Lung microvascular endothelial cell (primary cell): ENCODE measurements around the gene EFS. TPM values are rescaled to one million over a fixed set of nuclear protein-coding genes. Genes with fewer than 3 reads are reported as not detected.
"Not testable (repeated sequence)": the region's sequence is repeated elsewhere in the genome, so short reads cannot be mapped to it uniquely, and the experiment has no call there.

ENCODE experiments used
- DNase-seq, 2 donors: peaks; one replicate each; pipeline versions ENCODE4 v3.0.0 to v3.0.0-alpha.2; 2010; ENCODE audit warnings: low read depth in 2 of 2
- total RNA-seq: library from RNA; depleted of rRNA; stranded (reverse); fragments of >200 nt; gene quantifications from 2 replicates; pipeline ENCODE4 v1.2.1, GENCODE V29; 2014

EFS gene
- total RNA-seq, 1 donor from 2014 or later: not detected

DNA sequence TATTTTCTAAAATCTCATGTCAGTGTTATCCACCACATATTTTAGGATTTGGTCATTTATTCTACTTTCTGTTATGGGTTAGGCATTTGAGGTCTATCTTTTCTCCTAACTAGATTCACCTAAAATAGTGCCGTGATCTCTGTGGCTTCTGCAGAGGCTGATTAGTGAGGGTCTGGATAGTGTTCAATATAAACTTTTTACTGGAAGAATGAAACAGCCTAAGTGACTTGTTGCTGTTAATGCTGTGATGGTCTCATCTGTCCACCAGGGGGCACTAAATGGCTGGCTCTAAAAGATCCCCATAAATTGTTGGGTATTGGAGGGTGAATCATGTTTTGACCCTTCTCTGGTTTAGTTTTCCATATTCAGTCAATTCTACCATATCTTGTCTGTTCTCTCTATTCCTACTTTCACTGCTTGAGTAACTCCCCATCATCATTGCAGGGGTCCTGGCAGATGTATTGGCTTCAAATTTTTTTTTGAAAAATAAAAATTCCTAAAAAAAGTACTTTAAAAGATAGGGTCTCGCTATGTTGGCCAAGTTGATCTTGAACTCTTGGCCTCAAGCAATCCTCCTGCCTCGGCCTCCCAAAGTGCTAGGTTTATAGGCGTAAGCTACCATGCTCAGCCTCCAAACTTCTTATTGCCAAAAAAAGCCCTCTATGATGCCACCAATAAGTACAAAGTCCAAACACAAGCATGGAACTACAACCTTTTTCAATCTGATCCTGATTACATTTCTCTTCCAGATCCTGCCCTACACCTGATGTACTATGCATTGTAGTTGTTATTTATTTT, 36.8 kb downstream of the EFS start:
- DNase-seq: peak; percentile 79 to 83

DNA sequence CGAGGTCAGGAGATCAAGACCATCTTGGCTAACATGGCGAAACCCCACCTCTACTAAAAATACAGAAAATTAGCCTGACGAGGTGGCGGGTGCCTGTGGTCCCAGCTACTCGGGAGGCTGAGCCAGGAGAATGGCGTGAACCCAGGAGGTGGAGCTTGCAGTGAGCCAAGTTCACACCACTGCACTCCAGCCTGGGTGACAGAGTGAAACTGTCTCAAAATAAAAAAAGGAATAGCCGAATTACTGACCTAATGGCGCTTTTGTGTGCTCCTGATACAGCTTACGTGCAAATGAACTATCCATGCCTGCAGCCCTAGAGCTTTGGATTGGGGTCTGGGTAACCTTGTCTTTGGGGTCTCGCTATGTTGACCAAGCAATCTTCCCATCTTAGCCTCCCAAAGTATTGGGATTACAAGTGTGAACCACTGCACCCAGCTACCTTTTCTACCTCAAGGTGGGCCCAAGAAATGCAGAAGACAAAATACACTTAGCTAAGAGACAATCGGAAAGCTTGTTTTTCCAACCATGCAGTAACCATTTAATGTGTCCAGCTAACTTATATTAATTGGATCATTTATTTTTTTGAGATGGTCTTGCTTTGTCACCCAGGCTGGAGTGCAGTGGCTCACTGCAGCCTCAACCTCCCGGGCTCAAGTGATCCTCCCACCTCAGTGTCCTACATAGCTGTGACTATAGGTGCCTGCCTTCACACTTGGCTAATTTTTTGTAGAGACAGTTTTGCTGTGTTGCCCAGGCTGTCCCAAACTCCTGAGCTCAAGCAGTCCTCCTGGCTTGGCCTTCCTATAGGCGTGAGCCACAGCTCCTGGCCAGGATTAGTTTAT, 38.3 kb downstream of the EFS start:
- no peak for DNase-seq

DNA sequence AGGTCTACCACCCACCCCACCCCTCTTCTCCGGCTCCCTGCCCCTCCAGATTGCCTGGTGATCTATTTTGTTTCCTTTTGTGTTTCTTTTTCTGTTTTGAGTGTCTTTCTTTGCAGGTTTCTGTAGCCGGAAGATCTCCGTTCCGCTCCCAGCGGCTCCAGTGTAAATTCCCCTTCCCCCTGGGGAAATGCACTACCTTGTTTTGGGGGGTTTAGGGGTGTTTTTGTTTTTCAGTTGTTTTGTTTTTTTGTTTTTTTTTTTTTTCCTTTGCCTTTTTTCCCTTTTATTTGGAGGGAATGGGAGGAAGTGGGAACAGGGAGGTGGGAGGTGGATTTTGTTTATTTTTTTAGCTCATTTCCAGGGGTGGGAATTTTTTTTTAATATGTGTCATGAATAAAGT, 39.2 kb downstream of the EFS start:
- DNase-seq: not testable (repeated sequence)

- no peak for DNase-seq
Measured at GRCh38 chr14:23324993-23325392, 40.0 kb downstream of the EFS start.

DNA sequence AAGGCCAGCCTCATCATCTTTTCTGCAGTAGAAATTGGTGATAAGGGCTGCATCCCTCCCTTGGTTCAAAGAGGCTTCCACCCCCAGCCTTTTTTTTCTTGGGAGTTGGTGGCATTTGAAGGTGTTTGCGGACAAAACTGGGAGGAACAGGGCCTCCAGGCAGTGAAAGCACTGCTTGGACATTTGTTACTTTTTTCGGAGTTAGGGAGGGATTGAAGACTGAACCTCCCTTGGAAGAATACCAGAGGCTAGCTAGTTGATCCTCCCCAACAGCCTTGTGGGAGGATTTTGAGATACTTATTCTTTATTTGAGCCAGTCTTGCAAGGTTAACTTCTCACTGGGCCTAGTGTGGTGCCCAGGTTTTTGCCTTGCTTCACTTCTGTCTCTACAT, 40.5 kb downstream of the EFS start:
- no peak for DNase-seq

GRCh38 chr14:23323838-23324454, 41.0 kb downstream of the EFS start:
- DNase-seq: no peak

GRCh38 chr14:23322568-23323517, 42.1 kb downstream of the EFS start:
- DNase-seq: no peak

GRCh38 chr14:23321572-23322547, 43.1 kb downstream of the EFS start:
- DNase-seq: peak; percentile 48 to 56

DNA sequence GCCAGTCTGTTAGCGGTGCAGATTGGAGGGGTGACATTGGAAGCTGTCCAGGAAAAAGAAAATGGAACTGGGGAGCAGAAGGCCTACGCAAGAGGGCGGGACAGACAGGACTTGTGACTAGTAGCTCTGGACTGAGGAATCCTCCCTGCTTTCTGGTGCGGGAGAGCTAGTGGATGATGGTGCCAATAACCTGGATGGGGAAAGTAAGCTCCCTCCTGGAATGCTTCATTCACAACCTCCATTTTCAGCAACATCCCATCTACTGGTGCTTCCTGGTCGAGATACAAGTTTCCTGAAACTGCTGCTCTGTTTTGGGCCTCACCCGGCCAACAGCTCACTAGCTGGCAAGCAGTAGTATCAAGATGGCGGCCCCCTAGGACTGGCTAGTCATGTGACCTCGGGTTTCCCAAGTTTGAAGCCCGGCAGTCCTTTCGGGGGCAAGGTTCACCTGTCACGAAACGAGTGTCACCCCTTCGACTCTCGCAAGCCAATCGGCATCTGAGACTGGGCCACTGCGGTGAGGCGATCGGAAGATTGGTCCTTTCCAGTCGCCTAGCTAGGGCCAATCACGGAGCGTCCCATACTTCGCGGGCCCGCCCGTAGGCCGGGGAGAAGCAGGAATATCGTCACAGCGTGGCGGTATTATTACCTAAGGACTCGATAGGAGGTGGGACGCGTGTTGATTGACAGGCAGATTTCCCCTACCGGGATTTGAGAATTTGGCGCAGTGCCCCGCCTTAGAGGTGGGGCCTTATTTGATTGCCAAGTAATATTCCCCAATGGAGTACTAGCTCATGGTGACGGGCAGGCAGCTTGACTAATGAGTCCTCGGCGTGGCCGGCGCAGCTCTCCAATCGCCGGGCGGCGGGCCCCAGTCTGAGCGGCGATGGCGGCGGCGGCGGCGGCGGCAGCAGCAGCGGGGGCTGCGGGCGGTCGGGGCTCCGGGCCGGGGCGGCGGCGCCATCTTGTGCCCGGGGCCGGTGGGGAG, 44.1 kb downstream of the EFS start, which contains the start of gene PABPN1:
PABPN1 (plus strand) TSS at position 874 of the 988 bp plus-strand sequence; CDS start at position 887, 13 bp downstream.
- DNase-seq: peak; percentile 100

DNA sequence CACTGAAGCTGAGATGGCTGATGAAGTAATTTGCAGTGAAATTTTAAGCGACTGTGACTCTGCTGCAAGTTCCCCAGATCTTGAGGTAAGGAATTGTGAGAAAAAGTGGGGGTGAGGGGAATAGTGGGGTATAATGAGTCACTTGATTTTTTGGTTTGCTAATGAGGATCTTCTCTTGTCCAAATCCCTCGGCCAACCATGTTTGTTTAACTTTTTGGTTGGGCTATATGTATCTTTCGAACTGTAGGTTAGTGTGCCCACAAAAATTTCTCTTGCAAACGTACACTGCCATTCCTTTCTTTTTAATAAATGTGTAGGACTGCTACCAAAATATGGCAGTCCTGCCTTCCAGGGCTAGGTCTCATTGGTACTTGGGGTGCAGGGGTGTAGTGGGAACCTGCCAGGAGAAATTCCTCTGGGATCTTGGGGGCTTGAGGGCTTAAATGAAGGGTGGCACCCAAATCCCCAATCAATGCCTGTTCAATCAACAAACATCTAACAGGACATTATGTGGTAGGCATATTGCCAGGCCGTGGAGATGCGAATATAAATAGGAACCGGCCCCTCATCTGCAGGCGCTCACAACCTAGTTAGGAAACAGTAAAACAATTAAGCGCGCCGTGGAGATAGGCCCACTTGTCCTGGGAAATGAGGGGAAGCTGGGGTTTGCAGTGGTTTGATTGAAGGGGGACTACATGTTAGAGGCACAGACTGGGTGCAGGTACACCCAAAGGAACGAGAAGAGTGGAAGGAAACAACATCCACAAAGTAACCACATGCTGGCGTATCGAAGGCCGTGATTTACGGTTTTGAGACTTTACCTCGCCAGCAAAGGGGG, 45.0 kb downstream of the EFS start:
- no peak for DNase-seq

- no peak for DNase-seq
Measured at GRCh38 chr14:23316300-23316699, 48.7 kb downstream of the EFS start.

- no peak for DNase-seq
Measured at GRCh38 chr14:23310546-23310945, 54.4 kb downstream of the EFS start.

GRCh38 chr14:23308721-23309445, 56.1 kb downstream of the EFS start:
- no peak for DNase-seq

DNA sequence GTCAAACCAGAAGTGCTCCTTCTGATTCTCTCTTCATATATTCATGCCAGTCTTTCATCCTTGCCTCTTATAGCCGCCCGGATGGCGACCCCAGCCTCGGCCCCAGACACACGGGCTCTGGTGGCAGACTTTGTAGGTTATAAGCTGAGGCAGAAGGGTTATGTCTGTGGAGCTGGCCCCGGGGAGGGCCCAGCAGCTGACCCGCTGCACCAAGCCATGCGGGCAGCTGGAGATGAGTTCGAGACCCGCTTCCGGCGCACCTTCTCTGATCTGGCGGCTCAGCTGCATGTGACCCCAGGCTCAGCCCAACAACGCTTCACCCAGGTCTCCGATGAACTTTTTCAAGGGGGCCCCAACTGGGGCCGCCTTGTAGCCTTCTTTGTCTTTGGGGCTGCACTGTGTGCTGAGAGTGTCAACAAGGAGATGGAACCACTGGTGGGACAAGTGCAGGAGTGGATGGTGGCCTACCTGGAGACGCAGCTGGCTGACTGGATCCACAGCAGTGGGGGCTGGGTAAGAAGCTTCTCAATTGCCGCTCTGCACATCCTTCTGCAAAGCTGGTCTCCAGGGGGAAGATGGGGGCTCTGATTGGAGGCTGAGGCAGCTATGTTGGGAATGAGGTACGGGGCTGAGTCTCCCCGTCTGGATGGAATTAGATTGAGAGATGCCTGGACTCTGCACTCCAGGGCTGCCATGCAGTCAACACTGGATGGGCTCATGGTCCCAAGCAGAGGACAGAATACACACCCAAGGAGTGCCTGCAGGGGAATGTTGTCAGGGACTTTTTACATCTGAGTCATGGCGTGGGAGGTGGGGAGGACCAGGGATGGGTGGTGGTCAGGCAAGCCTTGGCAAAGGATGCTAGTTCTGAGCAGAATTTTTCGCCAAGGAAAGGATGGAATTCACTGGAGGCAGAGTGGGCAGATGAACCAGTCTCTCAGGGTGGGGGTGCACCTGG, 57.0 kb downstream of the EFS start:
- DNase-seq: no peak

DNA sequence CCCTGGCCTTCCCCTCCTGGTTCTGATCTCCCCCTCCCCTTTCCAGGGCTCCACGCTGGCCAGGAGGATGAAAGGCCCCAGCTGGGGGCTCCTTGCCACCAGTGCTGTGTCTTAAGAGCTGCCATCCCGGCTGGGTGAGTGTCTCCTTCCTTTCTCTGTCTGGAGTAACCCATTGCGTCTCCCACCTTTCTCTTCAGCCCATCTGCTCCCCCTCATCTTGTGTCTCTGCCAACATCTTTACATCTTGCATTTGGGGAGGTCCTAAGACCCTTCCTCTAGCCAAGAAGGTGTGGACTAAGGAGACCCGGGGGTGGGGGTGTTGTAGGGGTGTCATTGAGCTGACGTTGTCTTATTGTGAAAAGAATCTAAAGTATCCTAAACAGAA, 57.8 kb downstream of the EFS start:
- no peak for DNase-seq
